ENCODE data around the gene ATP9A.
"Not testable (repeated sequence)": the region's sequence is repeated elsewhere in the genome, so short reads cannot be mapped to it uniquely, and the experiment has no call there.

ATP9A gene

DNA sequence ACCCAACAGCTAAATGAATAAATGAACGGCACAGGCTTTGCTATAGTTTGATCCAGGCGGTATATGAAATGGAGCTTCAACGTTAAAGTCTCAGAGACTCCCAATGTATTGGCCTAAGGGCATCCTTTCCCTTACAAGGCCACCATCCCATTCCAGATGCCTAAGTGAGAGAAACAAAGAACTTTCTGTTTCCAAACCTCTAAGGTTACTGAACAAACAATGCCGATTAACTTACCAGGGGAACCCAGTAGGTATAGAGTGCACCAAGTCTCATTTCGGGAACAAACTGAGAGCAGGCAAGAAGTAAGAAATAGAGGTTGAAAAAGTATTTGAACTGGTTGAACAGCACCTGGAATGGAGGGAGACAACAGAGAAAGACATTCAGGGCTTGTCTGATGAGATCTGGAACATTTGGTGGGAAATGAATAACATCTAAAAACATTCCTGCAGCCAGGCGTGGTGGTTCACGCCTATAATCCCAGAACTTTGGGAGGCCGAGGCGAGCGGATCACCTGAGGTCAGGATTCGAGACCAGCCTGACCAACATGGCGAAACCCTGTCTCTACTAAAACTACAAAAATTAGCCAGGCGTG is 42.5 kb downstream of the ATP9A start:
- DNase-seq: no peak

DNA sequence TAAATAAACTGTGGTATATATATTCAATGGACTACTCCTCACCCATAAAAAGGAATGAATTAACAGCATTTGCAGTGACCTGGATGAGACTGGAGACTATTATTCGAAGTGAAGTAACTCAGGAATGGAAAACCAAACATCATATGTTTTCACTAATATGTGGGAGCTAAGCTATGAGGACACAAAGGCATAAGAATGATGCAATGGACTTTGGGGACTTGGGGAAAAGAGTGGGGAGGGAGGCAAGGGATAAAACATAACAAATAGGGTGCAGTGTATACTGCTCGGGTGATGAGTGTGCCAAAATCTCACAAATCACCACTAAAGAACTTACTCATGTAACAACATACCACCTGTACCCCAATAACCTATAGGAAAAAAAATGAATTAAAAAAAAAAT is 45.2 kb downstream of the ATP9A start:
- DNase-seq: not testable (repeated sequence)

DNA sequence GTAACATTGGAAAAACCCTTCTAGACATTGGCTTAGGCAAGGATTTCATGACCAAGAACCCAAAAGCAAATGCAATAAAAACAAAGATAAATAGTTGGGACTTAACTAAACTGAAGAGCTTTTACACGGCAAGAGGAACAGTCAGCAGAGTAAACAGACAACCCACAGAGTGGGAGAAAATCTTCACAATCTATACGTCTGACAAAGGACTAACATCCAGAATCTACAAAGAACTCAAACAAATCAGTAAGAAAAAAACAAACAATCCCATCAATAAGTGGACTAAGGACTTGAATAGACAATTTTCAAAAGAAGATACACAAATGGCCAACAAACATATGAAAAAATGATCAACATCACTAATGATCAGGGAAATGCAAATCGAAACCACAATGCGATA is 45.9 kb downstream of the ATP9A start:
- not testable (repeated sequence) for DNase-seq

DNA sequence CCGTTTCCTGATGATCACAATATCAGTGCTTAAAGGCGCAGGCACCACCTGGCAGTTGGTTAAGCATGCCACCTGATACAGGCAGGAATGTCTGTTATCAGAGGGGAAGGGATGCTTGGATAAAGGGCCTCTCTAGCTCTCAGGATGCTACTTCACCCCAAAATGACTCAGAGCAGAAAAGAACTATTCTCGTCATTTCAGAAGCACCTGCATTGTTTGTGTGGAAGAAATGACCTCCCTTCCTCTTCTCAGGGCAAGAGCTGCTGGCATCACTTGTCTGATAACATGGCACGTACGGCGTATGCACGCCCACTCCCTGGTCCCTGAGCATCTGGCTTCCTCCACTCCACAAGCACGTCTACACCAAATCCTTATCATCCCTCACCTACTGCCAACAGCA is 47.3 kb downstream of the ATP9A start:
- DNase-seq: no peak

DNA sequence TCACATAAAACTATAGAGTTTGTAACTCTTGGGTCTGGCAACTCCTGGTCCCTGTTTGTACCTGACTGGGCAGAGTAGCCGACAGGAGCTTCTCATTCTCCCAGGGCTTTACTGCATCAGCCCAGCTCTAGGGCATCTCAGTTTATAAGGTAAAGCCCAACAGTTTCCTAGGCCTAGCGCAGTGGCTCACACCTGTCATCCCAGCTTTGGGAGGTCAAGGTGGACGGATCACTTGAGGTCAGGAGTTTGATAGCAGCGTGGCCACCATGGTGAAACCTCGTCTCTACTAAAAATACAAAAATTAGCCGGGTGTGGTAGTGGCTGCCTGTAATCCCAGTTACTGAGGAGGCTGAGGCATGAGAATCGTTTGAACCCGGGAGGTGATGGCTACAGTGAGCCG is 47.8 kb downstream of the ATP9A start:
- no peak for DNase-seq

DNA sequence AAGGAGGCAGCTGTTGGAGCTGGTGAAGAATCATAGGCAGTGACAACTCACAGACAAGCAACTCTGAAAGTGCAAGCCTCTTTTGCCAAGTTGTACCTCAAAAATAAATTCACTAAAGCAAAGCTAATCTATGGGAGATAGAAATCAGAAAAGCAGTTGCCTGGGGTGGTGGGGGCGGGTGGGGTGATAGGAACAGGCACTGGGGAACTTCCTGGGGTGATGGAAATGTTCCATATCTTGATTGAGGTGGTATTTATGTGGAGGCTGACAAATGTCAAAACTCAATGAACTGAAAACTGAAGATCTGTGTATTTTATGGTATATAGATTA is 52.4 kb downstream of the ATP9A start:
- no peak for DNase-seq

DNA sequence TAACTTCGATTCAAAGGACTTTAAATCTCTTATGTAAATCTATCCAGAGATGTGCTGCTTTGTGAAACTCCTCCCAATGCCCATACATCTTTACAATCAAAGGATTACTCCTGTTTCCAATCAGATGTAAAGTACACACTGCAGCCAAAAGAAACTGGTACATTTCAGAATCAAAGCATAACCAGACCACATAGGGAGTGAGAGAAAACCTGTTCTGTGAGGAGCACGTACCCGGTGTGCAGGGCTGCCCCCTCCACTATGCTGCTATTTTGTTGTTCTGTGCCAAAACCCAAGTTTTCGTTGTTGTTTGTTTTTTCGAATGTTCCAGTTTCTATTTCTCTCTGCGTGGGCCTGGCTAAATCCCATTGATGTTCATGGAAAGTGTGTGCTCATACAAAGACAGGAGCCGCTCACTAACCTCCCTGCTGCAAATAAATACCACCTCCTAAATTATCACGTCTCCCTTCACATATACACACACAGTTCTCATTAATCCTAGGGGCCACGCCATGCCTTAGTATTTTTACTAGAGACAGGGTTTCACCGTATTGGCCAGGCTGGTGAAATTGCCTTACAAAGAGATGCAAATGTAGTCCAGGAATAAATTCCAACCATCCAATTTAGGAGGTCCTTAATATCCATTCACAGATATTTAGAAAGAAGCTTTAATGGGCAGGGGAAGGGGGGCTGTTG is 52.9 kb downstream of the ATP9A start:
- DNase-seq: no peak

DNA sequence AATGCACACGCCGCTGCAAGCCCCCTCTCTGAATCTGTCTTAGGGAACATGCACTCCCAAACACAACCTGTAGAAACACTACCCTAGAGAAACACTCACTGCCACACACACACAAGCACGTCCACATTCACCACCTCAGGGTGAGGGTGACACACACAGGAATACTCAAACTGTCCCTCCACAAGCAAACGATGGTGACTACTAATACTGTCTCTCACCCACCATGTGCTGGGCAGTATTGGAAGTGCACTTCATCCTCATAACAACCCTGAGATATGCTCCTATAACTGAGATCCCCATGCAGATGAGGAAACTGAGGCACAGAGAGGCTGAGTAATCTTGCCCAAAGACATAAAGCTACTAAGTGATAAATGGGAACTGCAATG is 55.0 kb downstream of the ATP9A start:
- DNase-seq: no peak

DNA sequence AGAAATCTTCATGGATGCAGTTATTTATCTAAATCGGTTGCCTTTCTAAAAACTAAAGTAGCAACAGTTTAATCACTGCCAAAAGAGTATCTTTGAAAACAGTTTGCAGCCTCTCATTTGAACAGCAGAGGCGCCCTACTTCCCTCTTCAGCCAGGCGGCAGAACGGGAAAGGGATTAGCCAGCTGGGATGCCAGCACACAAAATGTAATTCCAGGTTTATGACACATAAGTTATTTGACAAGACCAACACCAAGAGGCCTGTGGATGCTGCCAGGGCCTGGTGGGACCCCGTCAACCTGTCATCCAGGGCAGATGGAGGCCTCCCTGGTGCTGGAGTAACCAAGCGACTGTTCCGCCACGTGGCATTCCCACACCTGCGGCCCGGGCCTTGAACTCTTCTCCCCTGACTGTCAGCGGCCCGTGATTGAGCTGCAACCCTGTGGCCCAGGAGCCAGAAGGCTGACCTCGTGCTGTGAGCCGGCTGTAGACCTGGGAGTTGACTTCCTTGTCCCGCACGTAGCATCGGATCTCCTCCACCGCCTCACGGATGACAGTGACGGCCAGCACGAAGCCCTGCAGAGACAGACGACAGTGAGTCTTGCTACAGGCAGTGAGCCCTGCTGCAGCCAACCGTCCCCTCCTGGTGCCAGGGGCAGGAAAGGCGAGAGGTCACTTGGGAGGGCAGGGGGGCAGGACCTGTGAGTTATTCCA is 55.5 kb downstream of the ATP9A start:
- no peak for DNase-seq

DNA sequence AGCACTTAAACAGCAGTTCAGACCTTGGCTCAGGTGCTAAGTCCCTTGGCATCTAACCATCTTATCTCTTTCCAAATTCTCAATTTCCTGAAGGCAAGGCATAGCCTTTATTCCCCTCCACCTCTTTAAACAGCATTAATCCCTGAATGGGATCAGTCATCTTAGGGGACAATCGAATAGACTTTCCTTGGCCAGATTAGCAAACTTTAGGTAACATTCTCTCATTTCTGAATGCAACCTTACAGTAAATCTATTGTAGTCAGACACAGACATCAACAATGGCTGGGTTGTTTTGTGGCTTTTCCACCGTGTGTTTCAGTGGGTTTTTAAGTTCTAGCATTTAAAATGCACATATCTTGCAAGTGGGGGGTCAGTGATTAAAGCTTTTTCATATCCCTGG is 56.8 kb downstream of the ATP9A start:
- no peak for DNase-seq

DNA sequence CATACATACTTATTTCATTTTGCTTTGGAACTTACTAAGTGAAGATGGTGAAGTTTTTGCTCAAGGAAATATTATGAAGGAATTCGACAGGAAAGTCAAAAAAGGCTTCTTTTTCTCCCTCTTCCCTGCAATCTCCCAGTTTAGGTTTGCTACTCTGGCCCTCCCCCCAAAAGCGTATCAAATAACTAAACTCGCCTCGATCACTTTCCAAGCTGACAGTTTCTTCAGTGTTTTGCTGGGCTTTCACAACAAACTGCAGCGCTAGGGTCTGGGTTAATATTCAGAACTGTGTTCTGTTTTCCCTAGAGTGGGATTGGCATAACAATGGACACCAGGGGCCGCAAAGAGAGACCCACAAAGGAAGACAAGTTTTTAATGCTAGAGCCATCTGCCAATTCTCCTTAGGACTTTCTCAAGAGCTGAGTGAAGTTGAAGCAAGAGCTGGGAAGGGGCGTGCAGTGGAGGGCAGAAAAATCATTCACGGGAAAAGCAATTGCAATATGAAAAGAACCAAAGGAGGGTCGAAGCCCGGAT is 57.8 kb downstream of the ATP9A start:
- no peak for DNase-seq

DNA sequence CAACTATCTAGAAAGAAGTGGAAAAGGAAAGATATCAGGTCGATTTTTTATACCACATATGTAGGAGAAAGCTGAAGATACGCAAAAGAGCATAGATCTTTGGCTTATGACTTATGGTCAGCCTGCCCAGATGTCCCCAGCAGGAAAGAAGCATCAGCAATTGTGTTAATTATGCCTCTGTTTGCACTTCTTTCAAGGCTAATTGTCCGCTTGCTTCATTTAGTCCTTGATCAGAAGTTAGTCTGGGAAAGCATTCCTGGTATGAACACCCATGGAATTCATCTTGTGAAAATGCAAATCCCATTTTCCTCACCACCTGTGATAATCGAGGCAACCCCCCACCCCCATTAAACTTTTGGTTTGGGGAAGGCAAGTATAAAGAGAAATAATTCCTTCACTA is 62.8 kb downstream of the ATP9A start:
- DNase-seq: no peak

DNA sequence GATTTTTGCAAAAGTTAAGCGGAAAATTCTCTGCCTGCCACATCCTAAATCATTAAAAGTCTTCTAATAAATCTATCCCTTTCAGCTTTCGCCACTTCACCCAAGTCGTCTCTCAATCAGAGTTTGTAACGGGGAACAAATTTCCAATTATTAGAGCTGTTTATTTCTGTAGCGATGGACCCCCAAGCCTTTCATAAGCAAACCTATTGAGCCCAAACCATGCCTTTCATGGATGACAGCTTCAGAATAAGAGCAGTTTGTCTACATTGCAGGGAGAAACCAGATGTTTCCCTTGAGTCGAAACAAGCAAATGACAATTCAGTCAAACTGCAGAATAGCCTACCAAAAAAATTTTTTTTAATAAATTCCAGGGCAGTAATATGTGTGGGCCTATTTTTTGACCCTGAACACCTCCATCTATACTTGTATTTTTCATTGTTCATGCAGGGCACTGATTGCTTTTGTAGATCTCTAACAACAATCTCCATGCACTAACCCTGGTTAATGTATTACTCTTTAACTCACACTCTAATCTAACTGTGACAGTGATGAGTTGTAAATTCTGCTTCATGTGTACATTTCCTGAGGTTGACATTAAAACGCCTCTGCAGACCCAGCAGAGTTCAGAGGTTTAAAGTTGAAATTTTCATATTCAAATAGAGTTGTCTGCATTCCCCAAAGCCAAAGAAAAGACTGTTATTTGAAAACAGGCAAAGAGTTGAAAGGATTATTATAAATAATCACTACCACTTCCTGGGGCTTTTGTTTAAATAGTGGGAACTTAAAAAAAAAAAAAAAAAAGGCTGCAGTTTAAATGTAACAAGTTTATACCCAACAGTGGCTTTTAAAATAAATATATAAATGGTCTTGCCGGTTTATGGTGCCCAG is 64.5 kb downstream of the ATP9A start:
- no peak for DNase-seq

DNA sequence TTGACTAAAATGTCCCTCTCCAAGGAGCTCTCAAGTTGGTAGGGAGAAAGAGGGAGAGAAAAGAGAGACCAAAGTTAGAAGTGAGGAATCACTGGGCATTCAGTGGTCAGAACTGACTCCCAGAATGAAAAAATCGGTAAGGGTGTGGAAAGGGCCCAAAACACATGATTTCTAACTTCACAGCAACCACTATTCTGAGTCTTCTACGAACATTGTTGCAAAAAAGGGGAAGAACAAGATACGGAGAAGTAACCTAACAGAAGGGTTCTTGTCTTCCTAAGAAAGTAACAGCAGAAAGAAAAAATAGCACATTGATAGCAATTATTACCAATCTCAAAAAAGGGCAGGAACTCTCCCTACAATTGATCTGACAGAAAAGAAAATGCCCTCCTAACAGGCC is 65.6 kb downstream of the ATP9A start:
- DNase-seq: no peak

DNA sequence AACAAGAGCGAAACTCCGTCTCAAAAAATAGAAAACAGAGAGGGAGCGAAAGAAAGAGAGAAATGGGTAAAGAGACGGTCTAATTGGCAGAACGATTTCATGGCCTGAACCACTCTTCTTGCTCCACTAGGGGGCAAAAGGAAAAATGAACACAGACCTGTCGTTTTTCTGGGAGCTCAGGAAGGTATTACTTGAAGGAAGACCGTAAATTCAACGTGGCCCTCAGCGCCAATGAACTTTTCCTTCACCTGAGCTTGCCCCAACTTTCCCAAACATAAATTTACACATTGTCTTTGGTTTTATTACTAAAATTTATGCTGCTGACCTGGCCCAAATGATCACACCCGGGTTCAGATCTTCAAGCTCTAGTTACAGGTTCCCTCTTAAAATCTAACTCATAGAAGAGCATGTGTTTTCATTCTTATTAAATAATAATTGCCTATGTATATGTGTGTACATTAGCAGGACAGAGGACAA is 67.3 kb downstream of the ATP9A start:
- DNase-seq: no peak

DNA sequence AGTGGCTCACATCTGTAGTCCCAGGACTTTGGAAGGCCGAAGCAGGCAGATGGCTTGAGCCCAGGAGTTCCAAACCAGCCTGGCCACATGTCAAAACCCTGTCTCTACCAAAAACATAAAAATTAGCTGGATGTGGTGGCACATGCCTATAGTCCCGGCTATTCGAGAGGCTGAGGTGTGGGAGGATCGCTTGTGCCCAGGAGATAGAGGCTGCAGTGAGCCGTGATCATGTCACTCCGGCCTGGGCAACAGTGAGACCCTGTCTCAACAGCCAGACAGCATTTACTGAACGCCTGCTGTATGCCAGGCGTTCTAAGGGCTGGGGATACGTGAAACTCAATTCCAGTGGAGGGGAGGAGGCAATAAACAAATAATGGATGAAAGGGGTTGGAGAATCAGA is 69.9 kb downstream of the ATP9A start:
- DNase-seq: no peak

DNA sequence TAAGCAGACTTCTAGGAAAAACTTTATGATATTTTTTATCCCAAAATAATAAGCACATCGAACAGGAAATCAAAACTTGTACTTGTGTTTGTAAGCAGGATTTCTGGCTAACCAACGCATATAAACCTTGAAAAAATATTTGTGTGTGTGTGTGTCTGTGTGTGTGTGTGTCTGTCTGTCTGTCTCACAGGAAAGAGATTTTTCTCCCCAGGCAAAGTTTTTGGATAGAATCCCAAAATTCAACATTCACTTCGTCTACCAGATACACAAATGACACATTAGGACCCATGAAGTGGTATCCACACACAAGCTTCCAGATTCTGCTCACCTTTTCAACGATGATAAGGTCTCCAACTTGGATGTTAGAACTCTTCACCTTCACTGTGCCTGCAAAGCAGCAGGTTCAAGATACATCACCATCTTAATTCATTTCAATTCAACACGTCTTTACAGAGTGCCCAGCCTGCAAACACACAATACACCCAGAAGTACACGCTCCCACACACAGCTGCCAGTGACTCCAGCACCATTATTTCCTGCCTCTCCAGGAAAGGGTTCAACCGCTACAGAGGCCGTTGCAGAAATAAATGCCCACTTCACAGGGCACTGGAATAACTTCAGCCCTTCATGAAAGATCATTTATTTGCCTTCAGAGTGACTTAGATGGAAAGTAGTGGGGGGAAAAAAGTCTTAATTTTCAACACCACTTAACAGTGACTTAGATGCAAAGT is 70.9 kb downstream of the ATP9A start:
- DNase-seq: no peak

DNA sequence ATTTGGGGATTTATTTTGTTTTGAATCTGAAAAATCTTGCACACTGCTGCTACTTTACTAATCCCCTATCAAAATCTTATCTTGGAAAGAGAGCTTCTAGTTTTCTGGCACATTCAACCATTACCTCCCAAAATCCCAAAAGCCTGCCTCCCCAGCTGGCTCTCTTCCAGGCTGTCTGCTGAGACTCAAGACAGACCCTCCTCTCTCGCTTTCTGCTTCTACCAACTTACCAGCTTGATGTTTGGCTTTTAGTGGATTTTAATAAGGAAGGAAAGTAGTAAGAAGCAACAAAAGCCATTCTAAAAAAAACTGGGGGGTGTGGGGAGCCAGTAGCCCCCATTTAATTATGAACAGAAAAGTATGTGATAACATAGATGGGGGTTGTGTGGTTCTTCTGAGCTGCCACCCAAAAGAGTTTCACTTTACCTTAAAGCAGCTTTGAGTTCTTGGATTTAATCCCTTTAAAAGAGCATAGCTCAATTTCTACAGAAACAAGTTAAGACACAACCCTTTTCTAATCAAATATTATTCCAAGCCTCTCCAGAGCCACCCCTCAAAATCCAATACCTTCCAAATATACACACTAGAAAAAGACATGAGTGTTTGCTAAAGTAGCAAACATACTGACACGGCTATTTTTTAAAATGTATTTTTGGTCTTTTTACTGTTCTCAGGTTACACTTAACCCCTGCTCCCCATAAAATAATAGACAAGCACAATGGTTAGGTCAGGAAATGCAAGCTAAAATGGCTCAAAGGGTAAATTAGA is 71.7 kb downstream of the ATP9A start:
- no peak for DNase-seq

DNA sequence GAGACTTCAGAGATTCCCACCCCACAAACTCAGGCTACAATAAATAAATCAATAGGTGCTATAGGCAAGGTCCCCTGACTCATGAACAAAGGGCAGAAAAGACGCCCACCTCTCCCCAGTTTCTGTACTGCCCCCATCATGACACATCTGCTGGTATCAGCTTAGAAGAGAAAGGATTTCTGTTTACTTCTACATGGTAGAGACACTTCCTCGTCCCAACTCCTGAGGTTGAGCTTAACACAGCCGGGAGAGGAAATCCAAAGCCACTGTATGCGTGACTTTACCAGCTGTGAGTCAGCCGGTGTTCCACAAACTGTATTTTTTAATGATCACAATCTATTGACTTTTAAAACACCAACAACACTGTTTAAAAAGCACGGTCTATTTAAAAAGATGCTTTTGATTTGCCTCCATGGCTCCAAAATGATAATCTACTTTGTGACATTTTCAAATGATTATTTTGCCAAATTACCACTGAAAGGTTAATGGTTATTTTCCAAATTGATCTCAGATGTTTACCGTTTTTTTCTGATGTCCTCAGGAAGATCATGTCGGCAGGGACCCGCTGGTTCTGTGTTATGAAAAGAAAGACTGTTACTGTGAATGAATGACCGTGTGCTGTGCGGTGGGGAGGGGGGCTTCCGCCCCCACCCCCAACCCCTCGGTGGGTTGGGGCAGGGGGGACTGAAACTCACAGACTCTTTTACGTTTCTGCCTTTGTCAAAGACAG is 72.5 kb downstream of the ATP9A start:
- DNase-seq: no peak

DNA sequence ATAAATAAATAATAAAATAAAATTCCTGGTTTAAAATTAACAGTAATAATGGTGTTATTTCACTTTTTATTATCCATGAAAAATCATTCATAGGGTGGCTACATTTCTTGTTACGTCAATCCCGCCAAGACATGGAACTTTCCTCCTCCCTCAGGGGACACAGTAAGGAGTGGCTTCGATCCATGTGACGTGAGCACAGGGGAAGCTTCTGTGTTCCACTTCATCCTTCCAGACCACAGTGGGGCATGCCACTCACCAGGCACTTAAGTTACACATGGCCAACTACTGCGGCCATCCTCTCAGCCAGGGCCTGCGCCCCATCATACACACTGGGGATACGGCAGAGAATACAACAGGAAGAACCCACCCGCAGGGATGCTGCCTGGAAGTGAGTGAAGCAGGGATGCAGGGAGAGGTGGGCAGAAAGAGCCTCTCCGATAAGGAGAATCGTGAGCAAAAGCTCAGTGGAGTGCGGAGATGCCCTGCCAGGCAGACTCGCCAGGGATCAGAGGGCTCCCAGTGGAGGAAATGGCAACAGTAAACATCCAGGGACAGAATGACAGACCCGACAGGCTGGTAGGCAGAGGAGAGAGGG is 75.3 kb downstream of the ATP9A start:
- no peak for DNase-seq

DNA sequence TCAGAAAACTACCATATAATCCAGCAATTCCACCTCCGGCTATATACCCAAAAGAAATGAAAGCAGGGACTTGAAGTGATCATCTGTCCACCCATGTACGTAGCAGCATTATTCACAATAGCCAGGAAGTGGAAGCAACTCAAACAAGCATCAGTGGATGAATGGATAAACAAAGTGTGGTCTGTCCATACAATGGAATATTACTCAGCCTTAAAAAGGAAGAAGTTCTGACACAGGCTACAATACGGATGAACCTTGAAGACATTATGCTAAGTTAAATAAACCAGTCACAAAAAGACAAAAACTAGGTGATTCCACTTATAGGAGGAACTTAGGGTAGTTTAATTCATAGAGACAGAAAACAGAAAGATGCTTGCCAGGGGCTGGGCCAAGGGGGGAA is 76.5 kb downstream of the ATP9A start:
- no peak for DNase-seq

All from activated effector memory CD4-positive, alpha-beta T cell treated with Interleukin-2 at 50 U/mL for 16 hours (primary cell).